A549 (cell line): ENCODE results near the gene TSPAN5. TPM values are rescaled to one million over a fixed set of nuclear protein-coding genes. Genes with fewer than 3 reads are reported as not detected.

Experiments
- ATAC-seq, 2 experiments: fragments of 200-7000 bp in 1 of 2; fragments of >200 bp in 1 of 2; cut with Nextera tagmentation in 1 of 2; cut with Tn5 transposase in 1 of 2; 3 replicates each; pipeline versions ENCODE4 v1.8.0 to v1.9.1; 2018 to 2020; ENCODE audit warnings: mild to moderate bottlenecking in 1 of 2, moderate library complexity in 1 of 2
- CTCF ChIA-PET: fragments of 300-600 bp; sonication (Branson Sonifier 250); formaldehyde crosslinking; extraction: SDS; loops from one replicate; lab custom pipeline; 2021; ENCODE audit warnings: antibody characterized with exemption, inconsistent platforms; lab: Yijun Ruan, JAX
- POLR2A ChIA-PET: fragments of 350-600 bp; formaldehyde crosslinking; extraction: SDS; loops from one replicate; lab custom pipeline; 2021; ENCODE audit warnings: antibody characterized with exemption, inconsistent platforms; lab: Yijun Ruan, JAX
- DNase-seq, 2 experiments: peaks; one replicate each; pipeline versions ENCODE4 v3.0.0 to v3.0.0-alpha.2; 2011 to 2016; ENCODE audit warnings: low read depth in 1 of 2, low spot score in 1 of 2
- FAIRE-seq: peaks from 2 replicates; lab custom pipeline; 2011; peaks lifted over from hg19 to GRCh38; lab: Jason Lieb, UNC
- H3K27ac ChIP-seq, 2 experiments: fragments of >200 bp; sonication (Bioruptor Twin); formaldehyde crosslinking; 3 replicates each; pipeline ENCODE4 v1.5.1; 2016 to 2017
- H3K4me1 ChIP-seq: fragments of >200 bp; sonication (Bioruptor Twin); formaldehyde crosslinking; 3 replicates; pipeline ENCODE4 v1.6.1; 2016
- H3K4me2 ChIP-seq: fragments of >200 bp; sonication (Bioruptor Twin); formaldehyde crosslinking; 3 replicates; pipeline ENCODE4 v1.6.1; 2016
- H3K4me3 ChIP-seq: fragments of >200 bp; sonication (Bioruptor Twin); formaldehyde crosslinking; 3 replicates; pipeline ENCODE4 v1.5.1; 2016
- H3K9me3 ChIP-seq: fragments of >200 bp; sonication (Bioruptor Twin); formaldehyde crosslinking; 3 replicates; pipeline ENCODE4 v1.6.1; 2016
- CBX2 ChIP-seq: fragments of 200-600 bp; sonication (generic); IDR thresholded peaks from 2 replicates; pipeline ENCODE4 v1.6.1; 2016; ENCODE audit warnings: low read depth, mild to moderate bottlenecking, borderline replicate concordance
- CHD4 ChIP-seq: fragments of 200-600 bp; sonication (generic); IDR thresholded peaks from 2 replicates; pipeline ENCODE4 v1.6.1; 2016; ENCODE audit warnings: antibody characterized with exemption, mild to moderate bottlenecking, borderline replicate concordance
- EP300 ChIP-seq, 2 experiments: fragments of >200 bp; sonication (Bioruptor Twin); formaldehyde crosslinking; IDR thresholded peaks; 2 replicates in 1 of 2; 3 replicates in 1 of 2; pipeline ENCODE4 v1.6.1; 2016 to 2017
- FOXS1 ChIP-seq: fragments of 250-450 bp; sonication (Bioruptor Pico); IDR thresholded peaks from 2 replicates; pipeline ENCODE4 v1.5.0; 2020; ENCODE audit warnings: mild to moderate bottlenecking, moderate library complexity
- HDAC2 ChIP-seq: fragments of 200-600 bp; sonication (generic); IDR thresholded peaks from 2 replicates; pipeline ENCODE4 v1.6.1; 2016
- HOXB5 ChIP-seq: fragments of 250-450 bp; sonication (Bioruptor Pico); IDR thresholded peaks from 2 replicates; pipeline ENCODE4 v1.5.0; 2020; ENCODE audit warnings: mild to moderate bottlenecking, moderate library complexity
- JUNB ChIP-seq: fragments of >200 bp; sonication (Bioruptor Twin); formaldehyde crosslinking; IDR thresholded peaks from 2 replicates; pipeline ENCODE4 v1.6.1; 2016
- KDM5A ChIP-seq: fragments of 200-600 bp; sonication (generic); IDR thresholded peaks from 2 replicates; pipeline ENCODE4 v1.6.1; 2016; ENCODE audit warnings: antibody characterized with exemption, mild to moderate bottlenecking
- MAFK ChIP-seq: fragments of 450-650 bp; IDR thresholded peaks from 2 replicates; pipeline ENCODE4 v1.6.1; 2014; ENCODE audit not compliant: partially characterized antibody
- MAZ ChIP-seq: fragments of 150-350 bp; IDR thresholded peaks from 2 replicates; pipeline ENCODE4 v1.6.1; 2014; ENCODE audit warnings: antibody characterized with exemption, low read depth, low read length, borderline replicate concordance
- NPAS2 ChIP-seq: fragments of 250-450 bp; sonication (Bioruptor Pico); IDR thresholded peaks from 2 replicates; pipeline ENCODE4 v1.8.0; 2022; ENCODE audit warnings: mild to moderate bottlenecking, moderate library complexity, borderline replicate concordance
- RNF2 ChIP-seq: fragments of 200-600 bp; sonication (generic); IDR thresholded peaks from 2 replicates; pipeline ENCODE4 v1.6.1; 2016; ENCODE audit warnings: low read depth, mild to moderate bottlenecking, antibody characterized with exemption, moderate library complexity, borderline replicate concordance
- ZC3H11A ChIP-seq: fragments of 450-650 bp; IDR thresholded peaks from 2 replicates; pipeline ENCODE4 v1.6.1; 2014; ENCODE audit warnings: antibody characterized with exemption, mild to moderate bottlenecking
- ZFP36 ChIP-seq: fragments of 450-650 bp; IDR thresholded peaks from 2 replicates; pipeline ENCODE4 v1.6.1; 2014; ENCODE audit warnings: borderline replicate concordance; ENCODE audit not compliant: partially characterized antibody
- WGBS: methylation state at CpG from one replicate; pipeline ENCODE4 v1.1.6; 2017; ENCODE audit errors: missing lambda C conversion rate; 5-methylcytosine and 5-hydroxymethylcytosine counted together
- polyA plus RNA-seq, 4 experiments: library from polyadenylated mRNA; depleted of rRNA in 3 of 4; stranded (reverse); fragments of >200 nt; fragmentation: RNase III in 1 of 4; extraction: RNeasy Plus Mini Kit Qiagen cat#74134 plus additional on column Dnase treatment in 1 of 4; gene quantifications; 2 replicates in 3 of 4; 3 replicates in 1 of 4; pipeline ENCODE4 v1.2.3, GENCODE V29; 2011 to 2017
- TF ChIP-seq, protein P1 (sequence below): fragments of 250-450 bp; sonication (Bioruptor Pico); IDR thresholded peaks from 2 replicates; pipeline ENCODE4 v1.5.0; 2020; ENCODE audit warnings: low read depth, mild to moderate bottlenecking, moderate library complexity
- TF ChIP-seq, protein P2 (sequence below): fragments of >200 bp; sonication (Bioruptor Twin); formaldehyde crosslinking; IDR thresholded peaks from 3 replicates; pipeline ENCODE4 v1.6.1; 2016
- TF ChIP-seq, protein P3 (sequence below): fragments of 150-350 bp; IDR thresholded peaks from 2 replicates; pipeline ENCODE4 v1.6.1; 2014; ENCODE audit warnings: low read depth, mild to moderate bottlenecking, low read length
- TF ChIP-seq, protein P4 (sequence below): fragments of >200 bp; sonication (Bioruptor Twin); formaldehyde crosslinking; IDR thresholded peaks from 2 replicates; pipeline ENCODE4 v1.6.1; 2016
- TF ChIP-seq, protein P5 (sequence below): IDR thresholded peaks from 2 replicates; pipeline ENCODE4 v1.6.1; 2012

TSPAN5 gene
- polyA plus RNA-seq, 2 of the 4 experiments (the other 2 are of a cell fraction) = 9.5 to 12.4 TPM

DNA sequence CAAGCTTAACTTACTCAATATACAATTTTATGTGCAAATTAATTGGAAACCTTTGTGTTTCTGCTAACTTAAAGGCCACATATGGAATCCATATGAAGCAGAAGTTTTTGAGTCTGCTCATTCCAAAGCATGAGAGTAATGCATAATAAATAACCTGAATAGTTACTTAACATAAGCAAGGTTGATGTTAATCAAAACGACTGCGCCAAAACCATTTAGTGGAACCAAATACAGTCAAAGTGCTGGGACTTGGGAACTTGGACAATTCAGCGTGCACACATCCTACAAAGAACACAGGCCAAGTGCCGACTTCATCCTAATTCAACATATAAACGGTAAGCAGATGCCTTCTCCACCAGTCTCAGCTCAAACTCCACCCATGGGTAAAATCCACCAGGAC is 17.0 kb downstream of the TSPAN5 start:
- no peak overlapping the region for H3K4me3 ChIP-seq
- DNase-seq (no peak), FAIRE-seq (no peak), ATAC-seq (no peak)
- ChIA-PET POLR2A (no interaction called here), CTCF (interaction anchor here (1.1 kb wide), 1 partner anchor 174 kb away, joined by 3 read pairs; no protein-coding TSS in a partner anchor)
- no peak overlapping the region for H3K4me2 ChIP-seq
- peak overlapping the region in 1 of 2 experiments; percentile 17; a peak in 1 of 6 replicates for H3K27ac ChIP-seq
- peaks cover 36% of the 10 kb centered on the region for H3K4me1 ChIP-seq
- H3K9me3 ChIP-seq = no peaks in the 10 kb centered on the region
- WGBS = 89% methylated on average over 5 of the region's 5 CpGs
- TF ChIP-seq, protein P1, sequence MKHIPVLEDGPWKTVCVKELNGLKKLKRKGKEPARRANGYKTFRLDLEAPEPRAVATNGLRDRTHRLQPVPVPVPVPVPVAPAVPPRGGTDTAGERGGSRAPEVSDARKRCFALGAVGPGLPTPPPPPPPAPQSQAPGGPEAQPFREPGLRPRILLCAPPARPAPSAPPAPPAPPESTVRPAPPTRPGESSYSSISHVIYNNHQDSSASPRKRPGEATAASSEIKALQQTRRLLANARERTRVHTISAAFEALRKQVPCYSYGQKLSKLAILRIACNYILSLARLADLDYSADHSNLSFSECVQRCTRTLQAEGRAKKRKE (CRISPR knock-in tag) = no peak
- TF ChIP-seq, protein P2, sequence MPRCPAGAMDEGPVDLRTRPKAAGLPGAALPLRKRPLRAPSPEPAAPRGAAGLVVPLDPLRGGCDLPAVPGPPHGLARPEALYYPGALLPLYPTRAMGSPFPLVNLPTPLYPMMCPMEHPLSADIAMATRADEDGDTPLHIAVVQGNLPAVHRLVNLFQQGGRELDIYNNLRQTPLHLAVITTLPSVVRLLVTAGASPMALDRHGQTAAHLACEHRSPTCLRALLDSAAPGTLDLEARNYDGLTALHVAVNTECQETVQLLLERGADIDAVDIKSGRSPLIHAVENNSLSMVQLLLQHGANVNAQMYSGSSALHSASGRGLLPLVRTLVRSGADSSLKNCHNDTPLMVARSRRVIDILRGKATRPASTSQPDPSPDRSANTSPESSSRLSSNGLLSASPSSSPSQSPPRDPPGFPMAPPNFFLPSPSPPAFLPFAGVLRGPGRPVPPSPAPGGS = no peak
- TF ChIP-seq HOXB5 (CRISPR knock-in tag) (no peak), NPAS2 (CRISPR knock-in tag) (no peak), RNF2 (no peak), ZFP36 (no peak), CBX2 (no peak), FOXS1 (CRISPR knock-in tag) (no peak), EP300 (IDR thresholded peaks at IDR 0.05) (no peak), ZC3H11A (no peak), KDM5A (no peak)
- TF ChIP-seq, protein P3, sequence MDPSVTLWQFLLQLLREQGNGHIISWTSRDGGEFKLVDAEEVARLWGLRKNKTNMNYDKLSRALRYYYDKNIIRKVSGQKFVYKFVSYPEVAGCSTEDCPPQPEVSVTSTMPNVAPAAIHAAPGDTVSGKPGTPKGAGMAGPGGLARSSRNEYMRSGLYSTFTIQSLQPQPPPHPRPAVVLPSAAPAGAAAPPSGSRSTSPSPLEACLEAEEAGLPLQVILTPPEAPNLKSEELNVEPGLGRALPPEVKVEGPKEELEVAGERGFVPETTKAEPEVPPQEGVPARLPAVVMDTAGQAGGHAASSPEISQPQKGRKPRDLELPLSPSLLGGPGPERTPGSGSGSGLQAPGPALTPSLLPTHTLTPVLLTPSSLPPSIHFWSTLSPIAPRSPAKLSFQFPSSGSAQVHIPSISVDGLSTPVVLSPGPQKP = no peak
- TF ChIP-seq, protein P4, sequence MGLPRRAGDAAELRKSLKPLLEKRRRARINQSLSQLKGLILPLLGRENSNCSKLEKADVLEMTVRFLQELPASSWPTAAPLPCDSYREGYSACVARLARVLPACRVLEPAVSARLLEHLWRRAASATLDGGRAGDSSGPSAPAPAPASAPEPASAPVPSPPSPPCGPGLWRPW = no peak

DNA sequence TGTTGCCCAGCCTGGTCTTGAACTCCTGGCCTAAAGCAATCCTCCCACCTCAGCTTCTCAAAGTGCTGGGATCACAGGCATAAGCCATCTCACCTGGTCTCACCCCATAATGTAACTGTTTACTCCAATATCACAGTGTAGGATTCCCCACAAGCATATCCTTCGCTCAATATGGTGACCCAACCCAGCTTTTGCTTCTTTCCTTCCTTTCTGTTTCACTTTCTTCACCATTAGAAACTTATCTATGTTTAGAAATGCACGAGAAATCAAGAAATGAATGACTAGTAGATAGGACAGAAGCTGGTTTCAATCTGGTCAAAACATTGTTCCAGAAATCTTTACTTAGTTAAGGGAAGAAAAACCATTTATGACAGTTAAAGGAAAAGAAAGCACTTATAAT is 18.9 kb downstream of the TSPAN5 start:
- ATAC-seq (no peak), DNase-seq (no peak), FAIRE-seq (no peak)
- Histone ChIP-seq H3K27ac (no peak overlapping the region), H3K4me3 (no peak overlapping the region), H3K9me3 (no peaks in the 10 kb centered on the region), H3K4me2 (no peak overlapping the region), H3K4me1 (peaks cover 32% of the 10 kb centered on the region)
- WGBS = 80% methylated on average over 2 of the region's 2 CpGs
- no peak for TF ChIP-seq CHD4
- TF ChIP-seq, protein P2 = no peak
- no peak for TF ChIP-seq MAZ
- TF ChIP-seq JUNB = no peak
- no peak for TF ChIP-seq HDAC2
- TF ChIP-seq, protein P5, sequence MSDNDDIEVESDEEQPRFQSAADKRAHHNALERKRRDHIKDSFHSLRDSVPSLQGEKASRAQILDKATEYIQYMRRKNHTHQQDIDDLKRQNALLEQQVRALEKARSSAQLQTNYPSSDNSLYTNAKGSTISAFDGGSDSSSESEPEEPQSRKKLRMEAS = no peak
- ChIA-PET POLR2A (no interaction called here), CTCF (interaction anchor here (1.1 kb wide), 1 partner anchor 172 kb away, joined by 4 read pairs; no protein-coding TSS in a partner anchor)

DNA sequence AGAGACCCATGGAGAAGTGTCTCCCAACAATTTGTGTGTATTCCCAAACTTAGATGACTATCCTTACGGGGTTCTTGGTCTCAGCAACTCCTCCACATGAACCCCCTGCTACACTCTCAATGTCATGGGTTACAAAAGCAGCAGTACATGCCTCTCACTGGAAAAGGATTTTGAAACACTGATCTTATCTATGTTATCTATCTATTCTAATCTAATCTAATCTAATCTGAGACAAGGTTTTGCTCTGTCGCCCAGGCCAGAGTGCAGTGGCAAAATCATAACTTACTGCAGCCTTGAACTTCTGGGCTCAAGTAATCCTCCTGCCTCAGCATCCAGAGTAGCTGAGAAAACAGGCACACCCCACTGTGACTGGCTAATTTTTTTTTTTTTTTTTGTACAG is 19.3 kb downstream of the TSPAN5 start:
- Histone ChIP-seq H3K4me2 (no peak overlapping the region), H3K9me3 (no peaks in the 10 kb centered on the region), H3K4me3 (no peak overlapping the region), H3K27ac (no peak overlapping the region), H3K4me1 (peaks cover 30% of the 10 kb centered on the region)
- DNase-seq (no peak), ATAC-seq (no peak), FAIRE-seq (no peak)
- no peak for TF ChIP-seq MAFK
- 91% methylated on average over 2 of the region's 2 CpGs for WGBS
- ChIA-PET POLR2A (no interaction called here), CTCF (interaction anchor here (1.1 kb wide), 1 partner anchor 172 kb away, joined by 4 read pairs; no protein-coding TSS in a partner anchor)
